ENCODE measurements around the gene HOXA4.

Gene HOXA4

GRCh38 chr7:27169658-27170425, 39.3 kb upstream of the HOXA4 start:
- DNase-seq (ENCODE audit: low read depth) = no peak

GRCh38 chr7:27168265-27168947, 37.8 kb upstream of the HOXA4 start:
- DNase-seq (ENCODE audit: low read depth) = no peak

- DNase-seq (ENCODE audit: low read depth) = no peak
These were observed 37.3 kb upstream of the HOXA4 start for GRCh38 chr7:27167916-27168264.

GRCh38 chr7:27166531-27167505, 36.3 kb upstream of the HOXA4 start:
- DNase-seq (ENCODE audit: low read depth) = no peak

- no peak for DNase-seq (ENCODE audit: low read depth)
These were observed 35.5 kb upstream of the HOXA4 start for GRCh38 chr7:27165996-27166530.

GRCh38 chr7:27165089-27165995, 34.8 kb upstream of the HOXA4 start, which contains the start of gene HOXA9:
HOXA9 (minus strand) TSS chr7:27165537; CDS start chr7:27165457, 80 bp downstream.
- DNase-seq (ENCODE audit: low read depth) = no peak

- no peak for DNase-seq (ENCODE audit: low read depth)
These were observed 34.0 kb upstream of the HOXA4 start for GRCh38 chr7:27164367-27165088.

- DNase-seq (ENCODE audit: low read depth) = no peak
These were observed 33.4 kb upstream of the HOXA4 start for GRCh38 chr7:27164045-27164366.

GRCh38 chr7:27163288-27164044, 32.9 kb upstream of the HOXA4 start:
- no peak for DNase-seq (ENCODE audit: low read depth)

GRCh38 chr7:27162561-27163287, 32.2 kb upstream of the HOXA4 start:
- DNase-seq (ENCODE audit: low read depth) = no peak

GRCh38 chr7:27161721-27162560, 31.4 kb upstream of the HOXA4 start:
- no peak for DNase-seq (ENCODE audit: low read depth)

GRCh38 chr7:27161214-27161720, 30.7 kb upstream of the HOXA4 start:
- no peak for DNase-seq (ENCODE audit: low read depth)

- no peak for DNase-seq (ENCODE audit: low read depth)
These were observed 30.1 kb upstream of the HOXA4 start for GRCh38 chr7:27160546-27161213.

- no peak for DNase-seq (ENCODE audit: low read depth)
These were observed 29.6 kb upstream of the HOXA4 start for GRCh38 chr7:27160145-27160545.

- no peak for DNase-seq (ENCODE audit: low read depth)
These were observed 28.9 kb upstream of the HOXA4 start for GRCh38 chr7:27159266-27160144.

All from CMK (cell line).